ENCODE results near the gene TNFRSF21. TPM values are rescaled to one million over a fixed set of nuclear protein-coding genes. Genes with fewer than 3 reads are reported as not detected.
"Not testable (repeated sequence)": the region's sequence is repeated elsewhere in the genome, so short reads cannot be mapped to it uniquely, and the experiment has no call there.

The TNFRSF21 gene
- total RNA-seq, 1 experiment from 2014 or later: 106 TPM

- ChIA-PET POLR2A (ENCODE audit: unreplicated experiment) (interaction anchor here (0.7 kb wide), 1 partner anchor 130 kb away, joined by 4 read pairs; no protein-coding TSS in a partner anchor), CTCF (no interaction called here)
- DNase-seq (peak; percentile 49), ATAC-seq (peak; percentile 63)
- Histone ChIP-seq H3K27me3 (ENCODE audit: low read length) (no peaks in the 10 kb centered on the region), H2AFZ (ENCODE audit: low read length) (no peak overlapping the region), H3K9me2 (replicated peaks; ENCODE audit: low read length) (no peaks in the 10 kb centered on the region), H3K9ac (ENCODE audit: low read length) (no peak overlapping the region), H3K79me2 (ENCODE audit: low read length) (no peaks in the 10 kb centered on the region), H3K4me2 (ENCODE audit: low read length) (no peak overlapping the region), H3K9me3 (ENCODE audit: low read length) (no peaks in the 10 kb centered on the region), H3F3A (ENCODE audit: low read length, unreplicated experiment) (no peaks in the 10 kb centered on the region), H4K20me1 (ENCODE audit: low read length) (no peaks in the 10 kb centered on the region), H3K4me3 (ENCODE audit: low read length) (no peak overlapping the region), H3K36me3 (ENCODE audit: low read depth, low read length) (no peaks in the 10 kb centered on the region), H3K4me1 (ENCODE audit: insufficient read depth, low read length) (peaks cover 6% of the 10 kb centered on the region; the same call in 1 of the 2 replicates), H3K27ac (ENCODE audit: low read length) (no peak overlapping the region)
- no TSS peak for BruUV-seq (replicated peaks)
- TF ChIP-seq EZH2phosphoT487 (IDR thresholded peaks at IDR 0.05; ENCODE audit: borderline replicate concordance, low read length) (no peak), EZH2 (IDR thresholded peaks at IDR 0.05; ENCODE audit: low read length, unreplicated experiment) (no peak), CTCF (conservative IDR thresholded peaks at IDR 0.05; ENCODE audit: low read depth, low read length) (no peak)
- intact Hi-C loops (cut with micrococcal nuclease): no loop called here
Observed at GRCh38 chr6:47334334-47334733, 24.6 kb upstream of the TNFRSF21 start.

- CTCF ChIA-PET; BruUV-seq (replicated peaks): not testable (repeated sequence)
Observed at GRCh38 chr6:47328606-47329005, 18.9 kb upstream of the TNFRSF21 start.

DNA sequence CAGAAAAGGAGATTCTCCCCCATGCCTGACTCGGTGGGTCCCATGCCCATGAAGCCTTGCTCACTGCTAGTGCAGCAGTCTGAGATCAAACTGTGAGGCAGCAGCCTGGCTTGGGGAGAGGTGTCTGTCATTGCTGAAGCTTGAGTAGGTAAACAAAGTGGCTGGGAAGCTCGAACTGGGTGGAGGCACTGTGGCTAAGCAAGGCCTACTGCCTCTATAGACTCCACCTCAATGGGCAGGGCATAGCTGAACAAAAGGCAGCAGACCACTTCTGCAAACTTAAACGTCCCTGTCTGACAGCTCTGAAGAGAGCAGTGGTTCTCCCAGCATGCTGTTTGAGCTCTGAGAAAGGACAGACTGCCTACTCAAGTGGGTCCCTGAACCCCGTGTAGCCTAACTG is 18.4 kb upstream of the TNFRSF21 start:
- H3K4me3 ChIP-seq (ENCODE audit: low read length); DNase-seq; H3K4me1 ChIP-seq (ENCODE audit: insufficient read depth, low read length); H3K9me2 ChIP-seq (replicated peaks; ENCODE audit: low read length); BruUV-seq (replicated peaks); ATAC-seq; H3K79me2 ChIP-seq (ENCODE audit: low read length); intact Hi-C loops (cut with micrococcal nuclease); H3F3A ChIP-seq (ENCODE audit: low read length, unreplicated experiment); H3K4me2 ChIP-seq (ENCODE audit: low read length); CTCF ChIA-PET; H3K9ac ChIP-seq (ENCODE audit: low read length); H2AFZ ChIP-seq (ENCODE audit: low read length); H3K36me3 ChIP-seq (ENCODE audit: low read depth, low read length); POLR2A ChIA-PET (ENCODE audit: unreplicated experiment); H3K27ac ChIP-seq (ENCODE audit: low read length); H3K27me3 ChIP-seq (ENCODE audit: low read length); H3K9me3 ChIP-seq (ENCODE audit: low read length); H4K20me1 ChIP-seq (ENCODE audit: low read length): not testable (repeated sequence)

More at GRCh38 chr6:47328606-47329005, 18.9 kb upstream of the TNFRSF21 start:
- H3K4me2 ChIP-seq (ENCODE audit: low read length); H3K9ac ChIP-seq (ENCODE audit: low read length); ATAC-seq; H3K36me3 ChIP-seq (ENCODE audit: low read depth, low read length); intact Hi-C loops (cut with micrococcal nuclease); H3F3A ChIP-seq (ENCODE audit: low read length, unreplicated experiment); H3K9me2 ChIP-seq (replicated peaks; ENCODE audit: low read length); H3K9me3 ChIP-seq (ENCODE audit: low read length); POLR2A ChIA-PET (ENCODE audit: unreplicated experiment); H3K27me3 ChIP-seq (ENCODE audit: low read length); H2AFZ ChIP-seq (ENCODE audit: low read length); H3K79me2 ChIP-seq (ENCODE audit: low read length); H3K4me3 ChIP-seq (ENCODE audit: low read length); H3K27ac ChIP-seq (ENCODE audit: low read length); DNase-seq; H4K20me1 ChIP-seq (ENCODE audit: low read length); H3K4me1 ChIP-seq (ENCODE audit: insufficient read depth, low read length): not testable (repeated sequence)

- Histone ChIP-seq H3K36me3 (ENCODE audit: low read depth, low read length) (no peaks in the 10 kb centered on the region), H3K79me2 (ENCODE audit: low read length) (no peaks in the 10 kb centered on the region), H4K20me1 (ENCODE audit: low read length) (no peaks in the 10 kb centered on the region), H3K4me1 (ENCODE audit: insufficient read depth, low read length) (no peaks in the 10 kb centered on the region), H3K27ac (ENCODE audit: low read length) (no peak overlapping the region), H3K4me2 (ENCODE audit: low read length) (no peak overlapping the region), H3K9ac (ENCODE audit: low read length) (no peak overlapping the region), H3K4me3 (ENCODE audit: low read length) (no peak overlapping the region), H3K27me3 (ENCODE audit: low read length) (no peaks in the 10 kb centered on the region), H3K9me2 (replicated peaks; ENCODE audit: low read length) (no peaks in the 10 kb centered on the region), H3K9me3 (ENCODE audit: low read length) (no peaks in the 10 kb centered on the region), H3F3A (ENCODE audit: low read length, unreplicated experiment) (no peaks in the 10 kb centered on the region), H2AFZ (ENCODE audit: low read length) (no peak overlapping the region)
- ChIA-PET CTCF (no interaction called here), POLR2A (ENCODE audit: unreplicated experiment) (no interaction called here)
- DNase-seq (no peak), ATAC-seq (no peak)
- no peak for TF ChIP-seq EZH2phosphoT487 (IDR thresholded peaks at IDR 0.05; ENCODE audit: borderline replicate concordance, low read length)
- no peak for TF ChIP-seq EZH2 (IDR thresholded peaks at IDR 0.05; ENCODE audit: low read length, unreplicated experiment)
- no peak for TF ChIP-seq CTCF (conservative IDR thresholded peaks at IDR 0.05; ENCODE audit: low read depth, low read length)
- intact Hi-C loops (cut with micrococcal nuclease): no loop called here
- BruUV-seq (replicated peaks): no TSS peak
Observed at GRCh38 chr6:47323887-47324286, 14.2 kb upstream of the TNFRSF21 start.
